Islet of Langerhans (tissue), 1 donor: ENCODE data around the gene DGKA.

Experiments used
- FAIRE-seq: peaks from one replicate; lab custom pipeline; 2011; peaks lifted over from hg19 to GRCh38; lab: Jason Lieb, UNC

Gene DGKA

GRCh38 chr12:55931780-55932550, 1.0 kb downstream of the DGKA start:
- no peak for FAIRE-seq

- no peak for FAIRE-seq
These were observed 1.6 kb downstream of the DGKA start for GRCh38 chr12:55932551-55932910.

GRCh38 chr12:55933169-55933798, 2.3 kb downstream of the DGKA start:
- FAIRE-seq: no peak

- FAIRE-seq: no peak
These were observed 3.1 kb downstream of the DGKA start for GRCh38 chr12:55933799-55934742.

- no peak for FAIRE-seq
These were observed 3.8 kb downstream of the DGKA start for GRCh38 chr12:55934773-55935172.

- no peak for FAIRE-seq
These were observed 4.8 kb downstream of the DGKA start for GRCh38 chr12:55935738-55936151.

- no peak for FAIRE-seq
These were observed 7.0 kb downstream of the DGKA start for GRCh38 chr12:55937981-55938380.

GRCh38 chr12:55938826-55939501, 8.0 kb downstream of the DGKA start:
- FAIRE-seq: no peak

GRCh38 chr12:55940065-55940732, 9.2 kb downstream of the DGKA start:
- no peak for FAIRE-seq

- FAIRE-seq: no peak
These were observed 11.1 kb downstream of the DGKA start for GRCh38 chr12:55942055-55942454.

- no peak for FAIRE-seq
These were observed 11.7 kb downstream of the DGKA start for GRCh38 chr12:55942577-55943136.

GRCh38 chr12:55946553-55946952, 15.6 kb downstream of the DGKA start:
- no peak for FAIRE-seq

- FAIRE-seq: no peak
These were observed 24.4 kb downstream of the DGKA start for GRCh38 chr12:55955344-55955743.

- FAIRE-seq: no peak
These were observed 25.0 kb downstream of the DGKA start for GRCh38 chr12:55955800-55956508.

- no peak for FAIRE-seq
These were observed 26.3 kb downstream of the DGKA start for GRCh38 chr12:55957106-55957859.

GRCh38 chr12:55963760-55964159, 32.8 kb downstream of the DGKA start:
- no peak for FAIRE-seq

- no peak for FAIRE-seq
These were observed 34.3 kb downstream of the DGKA start for GRCh38 chr12:55965240-55965639.

- FAIRE-seq: no peak
These were observed 35.0 kb downstream of the DGKA start, which contains the start of gene PMEL for GRCh38 chr12:55965941-55966407. TSS of gene PMEL (minus strand) at chr12:55966042. CDS start at chr12:55966011, 31 bp downstream.

GRCh38 chr12:55966408-55967281, 35.7 kb downstream of the DGKA start, which contains the start of gene CDK2:
TSS of gene CDK2 (plus strand) at chr12:55966830. CDS start at chr12:55967009, 179 bp downstream.
- no peak for FAIRE-seq
